Bone marrow (tissue), 2 donors: ENCODE results near the gene PRRX1.

Experiments used
- DNase-seq, 2 donors: peaks; one replicate each; lab custom pipeline; 2025; lab: John Stamatoyannopoulos, UW

The PRRX1 gene

GRCh38 chr1:170692866-170693575 is 29.1 kb downstream of the PRRX1 start:
- DNase-seq: no peak

- DNase-seq: no peak
These were observed 30.4 kb downstream of the PRRX1 start for GRCh38 chr1:170694172-170694926.

- DNase-seq: no peak
These were observed 32.1 kb downstream of the PRRX1 start for GRCh38 chr1:170695955-170696590.

- no peak for DNase-seq
These were observed 32.8 kb downstream of the PRRX1 start for GRCh38 chr1:170696591-170697290.

- no peak for DNase-seq
These were observed 33.4 kb downstream of the PRRX1 start for GRCh38 chr1:170697316-170697715.

GRCh38 chr1:170698301-170699275 is 34.7 kb downstream of the PRRX1 start:
- no peak for DNase-seq

- DNase-seq: no peak
These were observed 35.8 kb downstream of the PRRX1 start for GRCh38 chr1:170699696-170700095.

GRCh38 chr1:170700842-170701615 is 37.1 kb downstream of the PRRX1 start:
- no peak for DNase-seq

- DNase-seq: no peak
These were observed 38.0 kb downstream of the PRRX1 start for GRCh38 chr1:170701962-170702361.

GRCh38 chr1:170703591-170703990 is 39.7 kb downstream of the PRRX1 start:
- no peak for DNase-seq

- DNase-seq: no peak
These were observed 40.3 kb downstream of the PRRX1 start for GRCh38 chr1:170704256-170704655.

GRCh38 chr1:170705981-170706380 is 42.0 kb downstream of the PRRX1 start:
- no peak for DNase-seq

- no peak for DNase-seq
These were observed 43.2 kb downstream of the PRRX1 start for GRCh38 chr1:170707117-170707516.

GRCh38 chr1:170707959-170708655 is 44.2 kb downstream of the PRRX1 start:
- DNase-seq: no peak

GRCh38 chr1:170711682-170712081 is 47.8 kb downstream of the PRRX1 start:
- no peak for DNase-seq

- DNase-seq: no peak
These were observed 50.2 kb downstream of the PRRX1 start for GRCh38 chr1:170714163-170714562.

- no peak for DNase-seq
These were observed 51.0 kb downstream of the PRRX1 start for GRCh38 chr1:170714938-170715337.

- no peak for DNase-seq
These were observed 53.0 kb downstream of the PRRX1 start for GRCh38 chr1:170716835-170717429.

GRCh38 chr1:170720661-170721060 is 56.7 kb downstream of the PRRX1 start:
- DNase-seq: no peak
